ENCODE results near the gene OR52W1. TPM values are rescaled to one million over a fixed set of nuclear protein-coding genes. Genes with fewer than 3 reads are reported as not detected.
A peak's percentile ranks its signal among the peaks of the same experiment; 100 is the strongest.

The OR52W1 gene
- total RNA-seq, 1 experiment from 2014 or later = not detected

DNA sequence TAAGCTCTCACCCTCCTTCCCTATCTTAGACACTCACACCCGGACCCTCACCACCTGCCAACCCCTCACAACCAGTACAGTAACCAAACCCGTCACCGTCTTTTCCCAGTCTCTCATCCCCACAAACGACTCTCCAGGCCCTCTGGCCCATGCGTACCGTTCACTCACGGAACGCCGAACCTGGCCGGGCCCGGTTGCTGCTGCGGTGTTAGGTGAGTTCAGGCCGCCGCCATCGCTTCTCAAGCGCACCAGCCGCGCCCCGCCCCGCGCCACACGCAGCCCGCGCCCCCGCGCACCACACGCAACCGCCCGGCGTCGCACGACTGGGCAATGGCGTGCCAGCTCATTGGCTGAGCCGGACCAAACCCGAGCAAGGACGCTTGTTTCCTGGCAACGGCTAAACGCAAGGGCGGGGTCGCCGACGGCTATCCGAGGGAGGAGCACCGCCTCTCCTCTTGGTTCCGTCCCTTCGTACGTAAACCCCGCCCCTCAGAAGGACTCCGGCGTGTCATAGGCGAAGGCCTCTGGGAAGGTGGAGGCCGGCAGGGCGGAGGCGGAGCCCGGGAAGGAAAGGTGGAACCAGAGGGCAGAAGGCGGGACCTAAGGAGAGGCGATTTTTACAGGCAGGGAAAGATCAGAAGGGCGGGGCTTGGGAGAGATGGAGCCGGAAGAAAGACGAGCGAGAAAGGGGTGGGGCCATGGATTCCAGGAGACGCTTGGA, 35.5 kb downstream of the OR52W1 start, which contains the start of gene FHIP1B:
FHIP1B (minus strand) TSS at position 250 of the 721 bp plus-strand sequence. CDS start 10,120 bp downstream, outside the sequence.
- intact Hi-C loops (cut with micrococcal nuclease) = loop anchor here (1.0 to 2.0 kb wide), 3 partner anchors 14 to 86 kb away; partner anchors contain the start of gene CAVIN3
- POLR2A ChIA-PET = interaction anchor here (0.5 to 5.7 kb wide), 19 partner anchors 10 to 544 kb away, joined by 3 to 59 read pairs (median 4); partner anchors contain the start of genes ARFIP2, CAVIN3, MRPL17 and SMPD1
- peak; percentile 100 for DNase-seq (ENCODE audit: unreplicated experiment)
- H3K27ac Mint-ChIP-seq (ENCODE audit: low read depth, unreplicated experiment) = peak within 1 kb of the TSS; percentile 93
- no peaks in the 10 kb centered on the region for H3K27me3 Mint-ChIP-seq (ENCODE audit: insufficient read depth, unreplicated experiment)
- TF ChIP-seq, protein P1, sequence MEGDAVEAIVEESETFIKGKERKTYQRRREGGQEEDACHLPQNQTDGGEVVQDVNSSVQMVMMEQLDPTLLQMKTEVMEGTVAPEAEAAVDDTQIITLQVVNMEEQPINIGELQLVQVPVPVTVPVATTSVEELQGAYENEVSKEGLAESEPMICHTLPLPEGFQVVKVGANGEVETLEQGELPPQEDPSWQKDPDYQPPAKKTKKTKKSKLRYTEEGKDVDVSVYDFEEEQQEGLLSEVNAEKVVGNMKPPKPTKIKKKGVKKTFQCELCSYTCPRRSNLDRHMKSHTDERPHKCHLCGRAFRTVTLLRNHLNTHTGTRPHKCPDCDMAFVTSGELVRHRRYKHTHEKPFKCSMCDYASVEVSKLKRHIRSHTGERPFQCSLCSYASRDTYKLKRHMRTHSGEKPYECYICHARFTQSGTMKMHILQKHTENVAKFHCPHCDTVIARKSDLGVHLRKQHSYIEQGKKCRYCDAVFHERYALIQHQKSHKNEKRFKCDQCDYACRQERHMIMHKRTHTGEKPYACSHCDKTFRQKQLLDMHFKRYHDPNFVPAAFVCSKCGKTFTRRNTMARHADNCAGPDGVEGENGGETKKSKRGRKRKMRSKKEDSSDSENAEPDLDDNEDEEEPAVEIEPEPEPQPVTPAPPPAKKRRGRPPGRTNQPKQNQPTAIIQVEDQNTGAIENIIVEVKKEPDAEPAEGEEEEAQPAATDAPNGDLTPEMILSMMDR (IDR thresholded peaks at IDR 0.05; ENCODE audit: unreplicated experiment) = no peak
- BruUV-seq (replicated peaks) = no TSS peak
- CTCF ChIA-PET = interaction anchor here (0.5 to 7.6 kb wide), 10 partner anchors 13 to 229 kb away, joined by 3 to 50 read pairs (median 4); no protein-coding TSS in a partner anchor
- no peaks in the 10 kb centered on the region for H3K9me3 Mint-ChIP-seq (ENCODE audit: unreplicated experiment)
- H3K4me1 Mint-ChIP-seq (ENCODE audit: insufficient read depth, unreplicated experiment) = peaks cover 26% of the 10 kb centered on the region
- peak within 1 kb of the TSS; percentile 94 for H3K4me3 Mint-ChIP-seq (ENCODE audit: unreplicated experiment)
- no peaks in the 10 kb centered on the region for H3K36me3 Mint-ChIP-seq (ENCODE audit: insufficient read depth, unreplicated experiment)

DNA sequence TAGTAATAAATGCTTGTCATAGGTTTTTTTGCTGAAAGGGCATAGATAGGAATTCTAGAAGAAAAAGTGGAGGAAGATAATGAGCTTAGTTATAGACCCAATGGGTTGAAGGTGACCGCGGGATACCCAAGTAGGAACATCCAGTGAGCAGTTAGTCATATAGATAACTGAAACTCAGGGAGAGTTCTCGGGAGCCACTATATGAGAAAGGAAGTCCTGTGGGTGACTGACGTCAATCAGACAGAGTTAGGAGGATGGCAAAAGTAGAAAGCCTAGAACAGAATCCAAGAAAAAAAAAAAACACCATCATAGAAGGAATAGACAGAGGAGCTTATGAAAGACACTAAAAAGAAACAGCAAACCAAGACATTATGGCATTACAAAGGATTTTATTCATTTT, 38.2 kb downstream of the OR52W1 start:
- TF ChIP-seq, protein P1 (IDR thresholded peaks at IDR 0.05; ENCODE audit: unreplicated experiment) = no peak
- ChIA-PET POLR2A (interaction anchor here (0.6 to 5.7 kb wide), 3 partner anchors 12 to 82 kb away, joined by 3 to 59 read pairs (median 5); partner anchors contain the start of gene CAVIN3), CTCF (interaction anchor here (0.6 to 7.6 kb wide), 9 partner anchors 9 to 895 kb away, joined by 3 to 50 read pairs (median 5); no protein-coding TSS in a partner anchor)
- intact Hi-C loops (cut with micrococcal nuclease) = no loop called here
- peaks cover 18% of the 10 kb centered on the region for H3K4me1 Mint-ChIP-seq (ENCODE audit: insufficient read depth, unreplicated experiment)
- no peaks in the 10 kb centered on the region for H3K27me3 Mint-ChIP-seq (ENCODE audit: insufficient read depth, unreplicated experiment)
- H3K9me3 Mint-ChIP-seq (ENCODE audit: unreplicated experiment) = no peaks in the 10 kb centered on the region
- H3K36me3 Mint-ChIP-seq (ENCODE audit: insufficient read depth, unreplicated experiment) = no peaks in the 10 kb centered on the region
- no TSS peak for BruUV-seq (replicated peaks)
- H3K4me3 Mint-ChIP-seq (ENCODE audit: unreplicated experiment) = no peak overlapping the region
- no peak overlapping the region for H3K27ac Mint-ChIP-seq (ENCODE audit: low read depth, unreplicated experiment)
- no peak for DNase-seq (ENCODE audit: unreplicated experiment)

DNA sequence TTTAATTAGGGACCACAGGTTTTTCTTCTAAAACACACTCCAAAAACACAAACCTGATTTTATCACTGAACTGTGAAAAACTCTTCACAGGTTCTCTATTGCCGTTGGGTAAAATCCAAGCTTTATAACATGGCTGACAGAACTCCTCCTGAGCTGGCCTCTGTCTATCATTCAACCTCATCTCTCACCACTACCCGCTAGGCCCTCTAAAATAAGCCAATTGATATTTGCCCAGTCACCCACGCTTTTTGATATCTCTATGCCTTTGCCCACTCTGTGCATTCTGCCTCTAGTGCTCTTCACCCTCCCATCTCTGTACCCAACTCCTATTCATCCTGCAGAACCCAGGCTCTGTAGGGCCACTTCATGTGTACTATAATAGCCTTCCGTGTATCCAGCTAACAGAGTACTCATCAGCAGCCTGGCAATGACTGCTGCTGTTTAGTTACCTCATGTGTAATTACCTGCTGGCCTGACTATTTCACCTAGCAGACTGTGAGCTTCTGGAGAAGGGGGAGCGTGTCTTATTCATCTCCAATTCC, 38.8 kb downstream of the OR52W1 start:
- no peak overlapping the region for H3K4me3 Mint-ChIP-seq (ENCODE audit: unreplicated experiment)
- intact Hi-C loops (cut with micrococcal nuclease) = no loop called here

More for the DNA sequence above, 38.8 kb downstream of the OR52W1 start:
- no TSS peak for BruUV-seq (replicated peaks)
- no peak for DNase-seq (ENCODE audit: unreplicated experiment)
- TF ChIP-seq, protein P1 (IDR thresholded peaks at IDR 0.05; ENCODE audit: unreplicated experiment) = no peak
- ChIA-PET CTCF (interaction anchor here (0.6 to 7.6 kb wide), 7 partner anchors 8 to 1713 kb away, joined by 3 to 50 read pairs (median 4); no protein-coding TSS in a partner anchor), POLR2A (interaction anchor here (0.8 to 5.7 kb wide), 3 partner anchors 12 to 82 kb away, joined by 3 to 59 read pairs (median 5); partner anchors contain the start of gene CAVIN3)
- Mint-ChIP-seq H3K4me1 (ENCODE audit: insufficient read depth, unreplicated experiment) (peaks cover 17% of the 10 kb centered on the region), H3K27ac (ENCODE audit: low read depth, unreplicated experiment) (no peak overlapping the region), H3K27me3 (ENCODE audit: insufficient read depth, unreplicated experiment) (no peaks in the 10 kb centered on the region), H3K36me3 (ENCODE audit: insufficient read depth, unreplicated experiment) (no peaks in the 10 kb centered on the region), H3K9me3 (ENCODE audit: unreplicated experiment) (no peaks in the 10 kb centered on the region)

All from MCF 10A (cell line).